Heart left ventricle (tissue), 13 donors: Measurements from ENCODE around the gene ENPP3.

ENCODE experiments used
- POLR2A ChIP-seq, 2 donors: fragments of 450-650 bp; IDR thresholded peaks; one replicate each; pipeline ENCODE4 v1.6.1; 2017; ENCODE audit warnings: antibody characterized with exemption in 2 of 2, mild to moderate bottlenecking in 2 of 2, moderate library complexity in 2 of 2
- TF ChIP-seq, protein P1 (sequence below), 12 donors: fragments of 200-600 bp; sonication (generic) in 4 of 12; IDR thresholded peaks; one replicate each; pipeline versions ENCODE4 v1.5.0 to v1.8.0; 2018 to 2022; ENCODE audit warnings: antibody characterized with exemption in 12 of 12, mild to moderate bottlenecking in 5 of 12
- donor health status: ischemic (EF 13 %, LVEDD 7.1; RV severe dilation, severe dysfunction).
- donor health status: DM: no; HTN: yes; CAD: no.
- donor health status: DM: no; HTN: no; CAD: no.
- donor health status: ischemic (EF 25% LVEDD 6.9; RV normal size, moderate dysfunction).
- donor health status: ischemic (EF 25% LVEDD 5.7; RV mildly dilated, moderate dysfunction).
- donor health status: ischemic (EF 35%, LVEDD 5.7; RV mildly dilated, moderate dysfunction).
- donor health status: nonischemic (EF 11% LVEDD 7.7; RV severe dilation, severe dysfunction).
- donor health status: DM: yes; HTN: yes; CAD: no.
- donor health status: PGD.
- donor health status: ischemic (EF 29% LVEDD 5.4; RV normal size, mild dysfunction).
- donor health status: nonischemic (EF 23%, LVEDD 6.1; RV moderate dilation, normal function).

DNA sequence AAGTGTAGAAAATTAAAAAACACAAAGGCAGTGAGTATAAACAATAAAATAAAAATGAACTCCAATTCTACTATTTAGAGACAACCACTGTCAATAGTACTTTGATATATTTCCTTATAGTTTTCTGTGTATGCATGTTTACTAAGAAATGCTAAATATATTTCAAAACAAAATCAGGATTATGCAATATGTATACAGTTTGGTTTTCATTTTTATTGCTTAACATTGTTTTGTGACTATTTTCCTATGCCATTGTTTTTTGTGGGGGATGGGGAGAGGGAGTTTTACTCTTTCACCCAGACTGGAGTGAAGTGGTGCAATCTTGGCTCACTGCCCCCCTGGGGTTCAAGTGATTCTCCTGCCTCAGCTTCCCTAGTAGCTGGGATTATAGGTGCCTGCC, 44.5 kb downstream of the ENPP3 start:
- TF ChIP-seq POLR2A (IDR thresholded peaks at IDR 0.05): no peak
- TF ChIP-seq, protein P1, sequence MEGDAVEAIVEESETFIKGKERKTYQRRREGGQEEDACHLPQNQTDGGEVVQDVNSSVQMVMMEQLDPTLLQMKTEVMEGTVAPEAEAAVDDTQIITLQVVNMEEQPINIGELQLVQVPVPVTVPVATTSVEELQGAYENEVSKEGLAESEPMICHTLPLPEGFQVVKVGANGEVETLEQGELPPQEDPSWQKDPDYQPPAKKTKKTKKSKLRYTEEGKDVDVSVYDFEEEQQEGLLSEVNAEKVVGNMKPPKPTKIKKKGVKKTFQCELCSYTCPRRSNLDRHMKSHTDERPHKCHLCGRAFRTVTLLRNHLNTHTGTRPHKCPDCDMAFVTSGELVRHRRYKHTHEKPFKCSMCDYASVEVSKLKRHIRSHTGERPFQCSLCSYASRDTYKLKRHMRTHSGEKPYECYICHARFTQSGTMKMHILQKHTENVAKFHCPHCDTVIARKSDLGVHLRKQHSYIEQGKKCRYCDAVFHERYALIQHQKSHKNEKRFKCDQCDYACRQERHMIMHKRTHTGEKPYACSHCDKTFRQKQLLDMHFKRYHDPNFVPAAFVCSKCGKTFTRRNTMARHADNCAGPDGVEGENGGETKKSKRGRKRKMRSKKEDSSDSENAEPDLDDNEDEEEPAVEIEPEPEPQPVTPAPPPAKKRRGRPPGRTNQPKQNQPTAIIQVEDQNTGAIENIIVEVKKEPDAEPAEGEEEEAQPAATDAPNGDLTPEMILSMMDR (IDR thresholded peaks at IDR 0.05): no peak
